Spleen (tissue), 7 donors: ENCODE results near the gene NFIX.

Experiments
- POLR2A ChIP-seq, 3 donors: fragments of 450-650 bp; IDR thresholded peaks; one replicate each; pipeline ENCODE4 v1.5.1; 2017; ENCODE audit warnings: antibody characterized with exemption in 3 of 3, mild to moderate bottlenecking in 1 of 3
- POLR2AphosphoS5 ChIP-seq, 3 donors: sonication (generic); formaldehyde crosslinking; IDR thresholded peaks; one replicate each; pipeline ENCODE4 v1.5.1; 2017; ENCODE audit warnings: antibody characterized with exemption in 3 of 3
- TF ChIP-seq, protein P1 (sequence below), 11 experiments: fragments of 200-600 bp in 7 of 11; fragments of 450-650 bp in 4 of 11; sonication (generic) in 4 of 11; IDR thresholded peaks in 8 of 11; conservative IDR thresholded peaks in 3 of 11; 1 replicate in 7 of 11; 2 replicates in 4 of 11; pipeline versions ENCODE4 v1.4.0 to v1.8.0; 2016 to 2021; ENCODE audit warnings: antibody characterized with exemption in 11 of 11, inconsistent platforms in 4 of 11, mild to moderate bottlenecking in 1 of 11
- donor health status: DM: no; HTN: no; CAD: no; lungs with moderate emphysema.
- donor health status: DM: no; HTN: no; CAD: no.
- donor health status: DM: no; HTN: no; CAD: no.

DNA sequence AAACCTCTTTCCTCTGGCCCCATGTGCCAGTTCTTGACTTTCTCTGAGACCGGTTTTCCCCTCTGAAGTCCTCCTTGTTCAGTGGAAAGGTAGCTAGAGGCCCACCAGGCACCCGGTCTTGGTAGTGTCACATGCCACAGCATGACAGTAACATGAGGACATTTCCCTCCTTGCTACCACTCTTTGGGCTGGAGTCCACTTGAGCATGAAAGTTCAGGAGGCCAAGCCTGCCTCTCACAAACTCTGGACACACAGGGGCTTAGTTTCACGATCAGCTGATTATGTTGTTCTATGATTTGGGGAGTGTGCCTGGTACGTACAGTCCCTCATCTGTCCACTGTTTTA lies 45.6 kb downstream of the NFIX start:
- TF ChIP-seq POLR2AphosphoS5 (IDR thresholded peaks at IDR 0.05) (no peak), POLR2A (IDR thresholded peaks at IDR 0.05) (no peak)
- TF ChIP-seq, protein P1, sequence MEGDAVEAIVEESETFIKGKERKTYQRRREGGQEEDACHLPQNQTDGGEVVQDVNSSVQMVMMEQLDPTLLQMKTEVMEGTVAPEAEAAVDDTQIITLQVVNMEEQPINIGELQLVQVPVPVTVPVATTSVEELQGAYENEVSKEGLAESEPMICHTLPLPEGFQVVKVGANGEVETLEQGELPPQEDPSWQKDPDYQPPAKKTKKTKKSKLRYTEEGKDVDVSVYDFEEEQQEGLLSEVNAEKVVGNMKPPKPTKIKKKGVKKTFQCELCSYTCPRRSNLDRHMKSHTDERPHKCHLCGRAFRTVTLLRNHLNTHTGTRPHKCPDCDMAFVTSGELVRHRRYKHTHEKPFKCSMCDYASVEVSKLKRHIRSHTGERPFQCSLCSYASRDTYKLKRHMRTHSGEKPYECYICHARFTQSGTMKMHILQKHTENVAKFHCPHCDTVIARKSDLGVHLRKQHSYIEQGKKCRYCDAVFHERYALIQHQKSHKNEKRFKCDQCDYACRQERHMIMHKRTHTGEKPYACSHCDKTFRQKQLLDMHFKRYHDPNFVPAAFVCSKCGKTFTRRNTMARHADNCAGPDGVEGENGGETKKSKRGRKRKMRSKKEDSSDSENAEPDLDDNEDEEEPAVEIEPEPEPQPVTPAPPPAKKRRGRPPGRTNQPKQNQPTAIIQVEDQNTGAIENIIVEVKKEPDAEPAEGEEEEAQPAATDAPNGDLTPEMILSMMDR (IDR thresholded peaks at IDR 0.05 in 8 of 11, conservative IDR thresholded peaks at IDR 0.05 in 3 of 11), result no peak
